ENCODE data around the gene MIF. TPM values are rescaled to one million over a fixed set of nuclear protein-coding genes. Genes with fewer than 3 reads are reported as not detected.
"Not testable (repeated sequence)": the region's sequence is repeated elsewhere in the genome, so short reads cannot be mapped to it uniquely, and the experiment has no call there.

MIF gene
- total RNA-seq, 3 donors from 2014 or later, result 142 to 414 (median 209) TPM

- intact Hi-C loops (cut with DNase I, micrococcal nuclease), result no loop called here
- no peak for TF ChIP-seq CTCF (IDR thresholded peaks at IDR 0.05)
- Histone ChIP-seq H3K36me3 (ENCODE audit: low read depth) (no peaks in the 10 kb centered on the region), H3K4me3 (peak overlapping the region; percentile 25), H3K9me3 (no peaks in the 10 kb centered on the region), H3K4me1 (ENCODE audit: low read depth) (peaks cover 13% of the 10 kb centered on the region)
- DNase-seq, result peak; percentile 100
- ATAC-seq, result peak; percentile 99
These were observed 19.6 kb downstream of the MIF start for GRCh38 chr22:23913661-23914353.

- DNase-seq (no peak), ATAC-seq (peak; percentile 20)
- Histone ChIP-seq H3K4me3 (no peak overlapping the region), H3K9me3 (no peaks in the 10 kb centered on the region), H3K36me3 (ENCODE audit: low read depth) (no peaks in the 10 kb centered on the region), H3K4me1 (ENCODE audit: low read depth) (peaks cover 5% of the 10 kb centered on the region)
- intact Hi-C loops (cut with DNase I, micrococcal nuclease), result no loop called here
- no peak for TF ChIP-seq CTCF (IDR thresholded peaks at IDR 0.05)
These were observed 21.1 kb downstream of the MIF start for GRCh38 chr22:23915290-23915689.

- intact Hi-C loops (cut with DNase I, micrococcal nuclease); H3K9me3 ChIP-seq; ATAC-seq; H3K4me3 ChIP-seq; H3K4me1 ChIP-seq (ENCODE audit: low read depth); H3K36me3 ChIP-seq (ENCODE audit: low read depth); DNase-seq: not testable (repeated sequence)
These were observed 26.1 kb downstream of the MIF start for GRCh38 chr22:23920267-23920611.

- not testable (repeated sequence) for ATAC-seq
These were observed 27.5 kb downstream of the MIF start for GRCh38 chr22:23921586-23922201.

DNA sequence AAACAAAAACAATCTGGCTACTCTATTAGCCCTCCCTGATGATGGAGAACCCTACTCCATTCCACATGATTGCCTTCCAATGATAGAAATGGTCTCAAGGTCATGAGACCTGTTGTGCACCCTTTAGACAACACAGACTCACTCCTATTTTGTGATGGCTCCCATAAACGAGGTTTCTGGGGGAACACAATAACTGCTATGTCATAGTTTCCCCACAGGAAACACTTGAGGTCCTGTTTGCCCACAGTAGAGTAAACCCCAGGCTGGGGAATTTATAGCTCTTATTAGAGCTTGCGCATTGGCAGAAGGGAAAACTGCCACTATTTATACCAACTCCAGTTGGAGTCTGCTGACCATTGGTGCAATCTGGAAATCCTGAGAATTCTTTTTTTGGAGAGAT, 28.7 kb downstream of the MIF start:
- Histone ChIP-seq H3K4me3 (no peak overlapping the region), H3K9me3 (peaks cover 16% of the 10 kb centered on the region), H3K36me3 (ENCODE audit: low read depth) (peaks cover 5% of the 10 kb centered on the region), H3K4me1 (ENCODE audit: low read depth) (no peaks in the 10 kb centered on the region)
- no peak for DNase-seq
- TF ChIP-seq CTCF (IDR thresholded peaks at IDR 0.05), result no peak
- no peak for ATAC-seq
- intact Hi-C loops (cut with DNase I, micrococcal nuclease), result no loop called here

More at GRCh38 chr22:23921586-23922201, 27.5 kb downstream of the MIF start:
- peaks cover 16% of the 10 kb centered on the region for H3K9me3 ChIP-seq
- DNase-seq; H3K4me1 ChIP-seq (ENCODE audit: low read depth); H3K36me3 ChIP-seq (ENCODE audit: low read depth); H3K4me3 ChIP-seq; intact Hi-C loops (cut with DNase I, micrococcal nuclease): not testable (repeated sequence)

- H3K9me3 ChIP-seq, result peaks cover 16% of the 10 kb centered on the region
- no peak for TF ChIP-seq CTCF (IDR thresholded peaks at IDR 0.05)
- intact Hi-C loops (cut with DNase I, micrococcal nuclease), result loop anchor here in 1 of 2 donors (5.0 kb wide), 1 partner anchor 47 kb away; the partner anchor contains the start of gene DDT
- peaks cover 5% of the 10 kb centered on the region for H3K36me3 ChIP-seq (ENCODE audit: low read depth)
- H3K4me3 ChIP-seq, result no peak overlapping the region
- DNase-seq (no peak), ATAC-seq (no peak)
- H3K4me1 ChIP-seq (ENCODE audit: low read depth), result no peaks in the 10 kb centered on the region
These were observed 30.9 kb downstream of the MIF start for GRCh38 chr22:23925020-23925606.

Measured in mucosa of descending colon (tissue), 3 donors.